GM23338 (cell line): ENCODE data around the gene SCN7A. TPM values are rescaled to one million over a fixed set of nuclear protein-coding genes. Genes with fewer than 3 reads are reported as not detected.
A peak's percentile ranks its signal among the peaks of the same experiment; 100 is the strongest.

Experiments used
- ATAC-seq: fragments of 200-7000 bp; cut with Tn5 transposase; 3 replicates; pipeline ENCODE4 v1.9.1; 2020
- DNase-seq: peaks from one replicate; pipeline ENCODE4 v3.0.0-alpha.2; 2015; ENCODE audit warnings: low spot score
- H2AFZ ChIP-seq: fragments of 200-600 bp; sonication (generic); 2 replicates; pipeline ENCODE4 v1.8.0; 2016; ENCODE audit warnings: antibody characterized with exemption, mild to moderate bottlenecking, moderate library complexity
- H3F3A ChIP-seq: fragments of 200-600 bp; sonication (generic); replicated peaks from 2 replicates; pipeline ENCODE4 v1.8.0; 2017; ENCODE audit warnings: antibody characterized with exemption, mixed run types, low read depth
- H3K27ac ChIP-seq: fragments of 200-600 bp; sonication (generic); 2 replicates; pipeline ENCODE4 v1.6.1; 2016; ENCODE audit warnings: low read depth
- H3K27me3 ChIP-seq: fragments of 200-600 bp; sonication (generic); 2 replicates; pipeline ENCODE4 v1.8.0; 2016; ENCODE audit warnings: mild to moderate bottlenecking, mixed run types, moderate library complexity; ENCODE audit not compliant: insufficient read depth
- H3K36me3 ChIP-seq: fragments of 200-600 bp; sonication (generic); 2 replicates; pipeline ENCODE4 v1.8.0; 2016; ENCODE audit warnings: mild to moderate bottlenecking; ENCODE audit not compliant: insufficient read depth
- H3K4me1 ChIP-seq: fragments of 200-600 bp; sonication (generic); 2 replicates; pipeline ENCODE4 v1.8.0; 2016; ENCODE audit warnings: mild to moderate bottlenecking, moderate library complexity; ENCODE audit not compliant: insufficient read depth
- H3K4me2 ChIP-seq: fragments of 200-600 bp; sonication (generic); 2 replicates; pipeline ENCODE4 v1.7.1; 2017; ENCODE audit warnings: mixed run types
- H3K4me3 ChIP-seq: fragments of 200-600 bp; sonication (generic); 2 replicates; pipeline ENCODE4 v1.6.1; 2016; ENCODE audit warnings: mixed run types
- H3K79me2 ChIP-seq: fragments of 200-600 bp; sonication (generic); replicated peaks from 2 replicates; pipeline ENCODE4 v1.8.0; 2017; ENCODE audit warnings: mild to moderate bottlenecking; ENCODE audit not compliant: insufficient read depth
- H3K9me2 ChIP-seq: fragments of 200-600 bp; sonication (generic); 2 replicates; pipeline ENCODE4 v1.8.0; 2017; ENCODE audit not compliant: insufficient read depth
- H4K20me1 ChIP-seq: fragments of 200-600 bp; sonication (generic); replicated peaks from 2 replicates; pipeline ENCODE4 v1.8.0; 2017; ENCODE audit warnings: mild to moderate bottlenecking; ENCODE audit not compliant: insufficient read depth
- H3K27ac Mint-ChIP-seq: 2 replicates; pipeline ENCODE4 v1.8.0; 2020; ENCODE audit warnings: inconsistent platforms, mild to moderate bottlenecking, moderate library complexity, mixed read lengths
- H3K27me3 Mint-ChIP-seq: 3 replicates; pipeline ENCODE4 v1.8.0; 2022; ENCODE audit warnings: low read depth, mild to moderate bottlenecking, moderate library complexity, mixed read lengths, inconsistent platforms; ENCODE audit not compliant: insufficient read depth, poor library complexity
- H3K36me3 Mint-ChIP-seq: 3 replicates; pipeline ENCODE4 v1.8.0; 2021; ENCODE audit warnings: low read depth, mild to moderate bottlenecking, inconsistent platforms, moderate library complexity, mixed read lengths
- H3K4me1 Mint-ChIP-seq: 3 replicates; pipeline ENCODE4 v1.8.0; 2020; ENCODE audit warnings: mild to moderate bottlenecking, inconsistent platforms, mixed read lengths
- H3K4me3 Mint-ChIP-seq: 3 replicates; pipeline ENCODE4 v1.8.0; 2021; ENCODE audit warnings: moderate library complexity, mild to moderate bottlenecking, inconsistent platforms, mixed read lengths
- H3K9me3 Mint-ChIP-seq: 3 replicates; pipeline ENCODE4 v1.8.0; 2020; ENCODE audit warnings: moderate library complexity, mild to moderate bottlenecking, inconsistent platforms, mixed read lengths
- CREB1 ChIP-seq: fragments of 250-450 bp; sonication (Bioruptor Pico); IDR thresholded peaks from 2 replicates; pipeline ENCODE4 v1.5.0; 2020; ENCODE audit warnings: low read depth, mild to moderate bottlenecking, moderate library complexity
- EZH2 ChIP-seq: fragments of 200-600 bp; sonication (generic); IDR thresholded peaks from one replicate; pipeline ENCODE4 v1.8.0; 2017; ENCODE audit warnings: antibody characterized with exemption, mild to moderate bottlenecking, low read depth; ENCODE audit not compliant: unreplicated experiment
- EZH2phosphoT487 ChIP-seq: fragments of 200-600 bp; sonication (generic); IDR thresholded peaks from one replicate; pipeline ENCODE4 v1.8.1; 2018; ENCODE audit warnings: antibody characterized with exemption; ENCODE audit not compliant: unreplicated experiment
- JUNB ChIP-seq: IDR thresholded peaks from one replicate; pipeline ENCODE4 v1.6.1; 2016; ENCODE audit warnings: antibody characterized with exemption; ENCODE audit not compliant: unreplicated experiment
- NANOG ChIP-seq: IDR thresholded peaks from 2 replicates; pipeline ENCODE4 v1.6.1; 2016; ENCODE audit warnings: antibody characterized with exemption, borderline replicate concordance
- POLR2AphosphoS5 ChIP-seq: IDR thresholded peaks from 2 replicates; pipeline ENCODE4 v1.6.1; 2016; ENCODE audit warnings: antibody characterized with exemption, low read depth
- STAT1 ChIP-seq: IDR thresholded peaks from one replicate; pipeline ENCODE4 v1.6.1; 2016; ENCODE audit warnings: antibody characterized with exemption; ENCODE audit not compliant: unreplicated experiment
- ZNF114 ChIP-seq: fragments of 250-450 bp; sonication (Bioruptor Pico); IDR thresholded peaks from 2 replicates; pipeline ENCODE4 v1.5.0; 2020; ENCODE audit warnings: mild to moderate bottlenecking, moderate library complexity
- ZNF331 ChIP-seq: fragments of 250-450 bp; sonication (Bioruptor Pico); IDR thresholded peaks from 2 replicates; pipeline ENCODE4 v1.5.0; 2020; ENCODE audit warnings: low read depth, mild to moderate bottlenecking, moderate library complexity
- polyA plus RNA-seq: library from polyadenylated mRNA; unstranded; fragments of >200 nt; fragmentation: Nextera tagmentation; extraction: Ambion mirVana; gene quantifications from 2 replicates; pipeline ENCODE4 v1.2.1, GENCODE V29; 2016
- total RNA-seq: library from RNA; depleted of rRNA; stranded (reverse); fragments of >200 nt; shearing (Covaris generic); gene quantifications from 2 replicates; pipeline ENCODE4 v1.2.3, GENCODE V29; 2014
- TF ChIP-seq, protein P1 (sequence below): IDR thresholded peaks from one replicate; pipeline ENCODE4 v1.6.1; 2018; ENCODE audit warnings: antibody characterized with exemption; ENCODE audit not compliant: unreplicated experiment
- TF ChIP-seq, protein P2 (sequence below): IDR thresholded peaks from 2 replicates; pipeline ENCODE4 v1.6.1; 2016; ENCODE audit warnings: antibody characterized with exemption
- TF ChIP-seq, protein P3 (sequence below), 2 experiments: fragments of 200-600 bp in 1 of 2; sonication (generic) in 1 of 2; conservative IDR thresholded peaks; 2 replicates each; pipeline versions ENCODE4 v1.5.1 to v1.6.1; 2016 to 2017; ENCODE audit warnings: antibody characterized with exemption in 2 of 2, low read depth in 2 of 2, mild to moderate bottlenecking in 2 of 2, moderate library complexity in 1 of 2
- TF ChIP-seq, protein P4 (sequence below): fragments of 250-450 bp; sonication (Bioruptor Pico); IDR thresholded peaks from 2 replicates; pipeline ENCODE4 v1.5.0; 2020; ENCODE audit warnings: mild to moderate bottlenecking, moderate library complexity

The SCN7A gene
- total and polyA plus RNA-seq, 2 experiments from 2014 or later, result 0.10 to 0.42 TPM

DNA sequence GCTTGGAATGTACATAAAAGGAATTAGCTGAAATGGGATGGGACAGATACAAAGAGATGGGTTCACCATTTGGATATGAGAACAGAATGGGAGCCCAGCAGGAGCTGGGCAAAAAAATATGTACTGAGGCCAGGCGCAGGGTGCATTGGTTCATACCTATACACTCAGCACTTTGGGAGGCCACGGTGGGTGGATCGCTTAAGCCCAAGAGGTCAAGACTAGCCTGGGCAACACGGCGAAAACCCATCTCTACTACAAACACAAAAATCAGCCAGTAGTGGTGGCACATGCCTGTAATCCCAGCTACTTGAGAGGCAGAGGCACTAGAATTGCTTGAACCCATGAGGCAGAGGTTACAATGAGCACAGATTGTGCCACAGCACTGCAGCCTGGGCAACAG is 30.4 kb downstream of the SCN7A start:
- H3K36me3 ChIP-seq, result no peaks in the 10 kb centered on the region
- H4K20me1 ChIP-seq, result no peaks in the 10 kb centered on the region
- no peak for ATAC-seq
- Mint-ChIP-seq H3K9me3 (no peaks in the 10 kb centered on the region), H3K27me3 (no peaks in the 10 kb centered on the region), H3K4me1 (no peaks in the 10 kb centered on the region), H3K4me3 (no peak overlapping the region), H3K36me3 (no peaks in the 10 kb centered on the region), H3K27ac (no peak overlapping the region)
- H3K4me2 ChIP-seq, result no peak overlapping the region
- H3K27me3 ChIP-seq, result no peaks in the 10 kb centered on the region
- DNase-seq, result no peak
- H3K9me2 ChIP-seq, result no peaks in the 10 kb centered on the region
- TF ChIP-seq CREB1 (CRISPR knock-in tag) (no peak), POLR2AphosphoS5 (no peak), EZH2phosphoT487 (no peak), NANOG (no peak), ZNF114 (no peak), ZNF331 (no peak), JUNB (no peak), EZH2 (no peak), STAT1 (no peak)
- TF ChIP-seq, protein P1, sequence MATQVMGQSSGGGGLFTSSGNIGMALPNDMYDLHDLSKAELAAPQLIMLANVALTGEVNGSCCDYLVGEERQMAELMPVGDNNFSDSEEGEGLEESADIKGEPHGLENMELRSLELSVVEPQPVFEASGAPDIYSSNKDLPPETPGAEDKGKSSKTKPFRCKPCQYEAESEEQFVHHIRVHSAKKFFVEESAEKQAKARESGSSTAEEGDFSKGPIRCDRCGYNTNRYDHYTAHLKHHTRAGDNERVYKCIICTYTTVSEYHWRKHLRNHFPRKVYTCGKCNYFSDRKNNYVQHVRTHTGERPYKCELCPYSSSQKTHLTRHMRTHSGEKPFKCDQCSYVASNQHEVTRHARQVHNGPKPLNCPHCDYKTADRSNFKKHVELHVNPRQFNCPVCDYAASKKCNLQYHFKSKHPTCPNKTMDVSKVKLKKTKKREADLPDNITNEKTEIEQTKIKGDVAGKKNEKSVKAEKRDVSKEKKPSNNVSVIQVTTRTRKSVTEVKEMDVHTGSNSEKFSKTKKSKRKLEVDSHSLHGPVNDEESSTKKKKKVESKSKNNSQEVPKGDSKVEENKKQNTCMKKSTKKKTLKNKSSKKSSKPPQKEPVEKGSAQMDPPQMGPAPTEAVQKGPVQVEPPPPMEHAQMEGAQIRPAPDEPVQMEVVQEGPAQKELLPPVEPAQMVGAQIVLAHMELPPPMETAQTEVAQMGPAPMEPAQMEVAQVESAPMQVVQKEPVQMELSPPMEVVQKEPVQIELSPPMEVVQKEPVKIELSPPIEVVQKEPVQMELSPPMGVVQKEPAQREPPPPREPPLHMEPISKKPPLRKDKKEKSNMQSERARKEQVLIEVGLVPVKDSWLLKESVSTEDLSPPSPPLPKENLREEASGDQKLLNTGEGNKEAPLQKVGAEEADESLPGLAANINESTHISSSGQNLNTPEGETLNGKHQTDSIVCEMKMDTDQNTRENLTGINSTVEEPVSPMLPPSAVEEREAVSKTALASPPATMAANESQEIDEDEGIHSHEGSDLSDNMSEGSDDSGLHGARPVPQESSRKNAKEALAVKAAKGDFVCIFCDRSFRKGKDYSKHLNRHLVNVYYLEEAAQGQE, result no peak
- TF ChIP-seq, protein P2, sequence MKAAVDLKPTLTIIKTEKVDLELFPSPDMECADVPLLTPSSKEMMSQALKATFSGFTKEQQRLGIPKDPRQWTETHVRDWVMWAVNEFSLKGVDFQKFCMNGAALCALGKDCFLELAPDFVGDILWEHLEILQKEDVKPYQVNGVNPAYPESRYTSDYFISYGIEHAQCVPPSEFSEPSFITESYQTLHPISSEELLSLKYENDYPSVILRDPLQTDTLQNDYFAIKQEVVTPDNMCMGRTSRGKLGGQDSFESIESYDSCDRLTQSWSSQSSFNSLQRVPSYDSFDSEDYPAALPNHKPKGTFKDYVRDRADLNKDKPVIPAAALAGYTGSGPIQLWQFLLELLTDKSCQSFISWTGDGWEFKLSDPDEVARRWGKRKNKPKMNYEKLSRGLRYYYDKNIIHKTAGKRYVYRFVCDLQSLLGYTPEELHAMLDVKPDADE, result no peak
- TF ChIP-seq, protein P3, sequence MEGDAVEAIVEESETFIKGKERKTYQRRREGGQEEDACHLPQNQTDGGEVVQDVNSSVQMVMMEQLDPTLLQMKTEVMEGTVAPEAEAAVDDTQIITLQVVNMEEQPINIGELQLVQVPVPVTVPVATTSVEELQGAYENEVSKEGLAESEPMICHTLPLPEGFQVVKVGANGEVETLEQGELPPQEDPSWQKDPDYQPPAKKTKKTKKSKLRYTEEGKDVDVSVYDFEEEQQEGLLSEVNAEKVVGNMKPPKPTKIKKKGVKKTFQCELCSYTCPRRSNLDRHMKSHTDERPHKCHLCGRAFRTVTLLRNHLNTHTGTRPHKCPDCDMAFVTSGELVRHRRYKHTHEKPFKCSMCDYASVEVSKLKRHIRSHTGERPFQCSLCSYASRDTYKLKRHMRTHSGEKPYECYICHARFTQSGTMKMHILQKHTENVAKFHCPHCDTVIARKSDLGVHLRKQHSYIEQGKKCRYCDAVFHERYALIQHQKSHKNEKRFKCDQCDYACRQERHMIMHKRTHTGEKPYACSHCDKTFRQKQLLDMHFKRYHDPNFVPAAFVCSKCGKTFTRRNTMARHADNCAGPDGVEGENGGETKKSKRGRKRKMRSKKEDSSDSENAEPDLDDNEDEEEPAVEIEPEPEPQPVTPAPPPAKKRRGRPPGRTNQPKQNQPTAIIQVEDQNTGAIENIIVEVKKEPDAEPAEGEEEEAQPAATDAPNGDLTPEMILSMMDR (conservative IDR thresholded peaks at IDR 0.05; ENCODE audit: low read depth in 2 of 2), result no peak
- TF ChIP-seq, protein P4, sequence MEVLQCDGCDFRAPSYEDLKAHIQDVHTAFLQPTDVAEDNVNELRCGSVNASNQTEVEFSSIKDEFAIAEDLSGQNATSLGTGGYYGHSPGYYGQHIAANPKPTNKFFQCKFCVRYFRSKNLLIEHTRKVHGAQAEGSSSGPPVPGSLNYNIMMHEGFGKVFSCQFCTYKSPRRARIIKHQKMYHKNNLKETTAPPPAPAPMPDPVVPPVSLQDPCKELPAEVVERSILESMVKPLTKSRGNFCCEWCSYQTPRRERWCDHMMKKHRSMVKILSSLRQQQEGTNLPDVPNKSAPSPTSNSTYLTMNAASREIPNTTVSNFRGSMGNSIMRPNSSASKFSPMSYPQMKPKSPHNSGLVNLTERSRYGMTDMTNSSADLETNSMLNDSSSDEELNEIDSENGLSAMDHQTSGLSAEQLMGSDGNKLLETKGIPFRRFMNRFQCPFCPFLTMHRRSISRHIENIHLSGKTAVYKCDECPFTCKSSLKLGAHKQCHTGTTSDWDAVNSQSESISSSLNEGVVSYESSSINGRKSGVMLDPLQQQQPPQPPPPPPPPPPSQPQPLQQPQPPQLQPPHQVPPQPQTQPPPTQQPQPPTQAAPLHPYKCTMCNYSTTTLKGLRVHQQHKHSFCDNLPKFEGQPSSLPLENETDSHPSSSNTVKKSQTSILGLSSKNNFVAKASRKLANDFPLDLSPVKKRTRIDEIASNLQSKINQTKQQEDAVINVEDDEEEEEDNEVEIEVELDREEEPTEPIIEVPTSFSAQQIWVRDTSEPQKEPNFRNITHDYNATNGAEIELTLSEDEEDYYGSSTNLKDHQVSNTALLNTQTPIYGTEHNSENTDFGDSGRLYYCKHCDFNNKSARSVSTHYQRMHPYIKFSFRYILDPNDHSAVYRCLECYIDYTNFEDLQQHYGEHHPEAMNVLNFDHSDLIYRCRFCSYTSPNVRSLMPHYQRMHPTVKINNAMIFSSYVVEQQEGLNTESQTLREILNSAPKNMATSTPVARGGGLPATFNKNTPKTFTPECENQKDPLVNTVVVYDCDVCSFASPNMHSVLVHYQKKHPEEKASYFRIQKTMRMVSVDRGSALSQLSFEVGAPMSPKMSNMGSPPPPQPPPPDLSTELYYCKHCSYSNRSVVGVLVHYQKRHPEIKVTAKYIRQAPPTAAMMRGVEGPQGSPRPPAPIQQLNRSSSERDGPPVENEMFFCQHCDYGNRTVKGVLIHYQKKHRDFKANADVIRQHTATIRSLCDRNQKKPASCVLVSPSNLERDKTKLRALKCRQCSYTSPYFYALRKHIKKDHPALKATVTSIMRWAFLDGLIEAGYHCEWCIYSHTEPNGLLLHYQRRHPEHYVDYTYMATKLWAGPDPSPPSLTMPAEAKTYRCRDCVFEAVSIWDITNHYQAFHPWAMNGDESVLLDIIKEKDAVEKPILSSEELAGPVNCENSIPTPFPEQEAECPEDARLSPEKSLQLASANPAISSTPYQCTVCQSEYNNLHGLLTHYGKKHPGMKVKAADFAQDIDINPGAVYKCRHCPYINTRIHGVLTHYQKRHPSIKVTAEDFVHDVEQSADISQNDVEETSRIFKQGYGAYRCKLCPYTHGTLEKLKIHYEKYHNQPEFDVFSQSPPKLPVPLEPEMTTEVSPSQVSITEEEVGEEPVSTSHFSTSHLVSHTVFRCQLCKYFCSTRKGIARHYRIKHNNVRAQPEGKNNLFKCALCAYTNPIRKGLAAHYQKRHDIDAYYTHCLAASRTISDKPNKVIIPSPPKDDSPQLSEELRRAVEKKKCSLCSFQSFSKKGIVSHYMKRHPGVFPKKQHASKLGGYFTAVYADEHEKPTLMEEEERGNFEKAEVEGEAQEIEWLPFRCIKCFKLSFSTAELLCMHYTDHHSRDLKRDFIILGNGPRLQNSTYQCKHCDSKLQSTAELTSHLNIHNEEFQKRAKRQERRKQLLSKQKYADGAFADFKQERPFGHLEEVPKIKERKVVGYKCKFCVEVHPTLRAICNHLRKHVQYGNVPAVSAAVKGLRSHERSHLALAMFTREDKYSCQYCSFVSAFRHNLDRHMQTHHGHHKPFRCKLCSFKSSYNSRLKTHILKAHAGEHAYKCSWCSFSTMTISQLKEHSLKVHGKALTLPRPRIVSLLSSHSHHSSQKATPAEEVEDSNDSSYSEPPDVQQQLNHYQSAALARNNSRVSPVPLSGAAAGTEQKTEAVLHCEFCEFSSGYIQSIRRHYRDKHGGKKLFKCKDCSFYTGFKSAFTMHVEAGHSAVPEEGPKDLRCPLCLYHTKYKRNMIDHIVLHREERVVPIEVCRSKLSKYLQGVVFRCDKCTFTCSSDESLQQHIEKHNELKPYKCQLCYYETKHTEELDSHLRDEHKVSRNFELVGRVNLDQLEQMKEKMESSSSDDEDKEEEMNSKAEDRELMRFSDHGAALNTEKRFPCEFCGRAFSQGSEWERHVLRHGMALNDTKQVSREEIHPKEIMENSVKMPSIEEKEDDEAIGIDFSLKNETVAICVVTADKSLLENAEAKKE (CRISPR knock-in tag), result no peak
- H3K27ac ChIP-seq, result no peak overlapping the region
- H3K4me1 ChIP-seq, result no peaks in the 10 kb centered on the region
- no peak overlapping the region for H3K4me3 ChIP-seq
- H2AFZ ChIP-seq, result peak overlapping the region; percentile 39; the same call in 1 of the 2 replicates
- no peaks in the 10 kb centered on the region for H3K79me2 ChIP-seq
- H3F3A ChIP-seq, result no peaks in the 10 kb centered on the region
